Osteocyte (in vitro differentiated cells): ENCODE data around the gene TRIM46. TPM values are rescaled to one million over a fixed set of nuclear protein-coding genes. Genes with fewer than 3 reads are reported as not detected.

Experiments used
- DNase-seq: peaks from one replicate; pipeline ENCODE4 v3.0.0; 2021; ENCODE audit warnings: mixed read lengths; ENCODE audit not compliant: unreplicated experiment; ENCODE audit errors: extremely low spot score
- H3K27ac Mint-ChIP-seq: one replicate; pipeline ENCODE4 v1.8.0; 2021; ENCODE audit warnings: mild to moderate bottlenecking, mixed read lengths; ENCODE audit not compliant: unreplicated experiment
- H3K27me3 Mint-ChIP-seq: one replicate; pipeline ENCODE4 v1.8.0; 2021; ENCODE audit warnings: mixed read lengths; ENCODE audit not compliant: unreplicated experiment
- H3K36me3 Mint-ChIP-seq: one replicate; pipeline ENCODE4 v1.8.0; 2021; ENCODE audit warnings: mixed read lengths; ENCODE audit not compliant: unreplicated experiment
- H3K4me1 Mint-ChIP-seq: one replicate; pipeline ENCODE4 v1.8.0; 2021; ENCODE audit warnings: mixed read lengths; ENCODE audit not compliant: unreplicated experiment
- H3K4me3 Mint-ChIP-seq: one replicate; pipeline ENCODE4 v1.8.0; 2021; ENCODE audit warnings: mild to moderate bottlenecking, moderate library complexity, mixed read lengths; ENCODE audit not compliant: unreplicated experiment
- H3K9me3 Mint-ChIP-seq: one replicate; pipeline ENCODE4 v1.8.0; 2021; ENCODE audit warnings: mixed read lengths; ENCODE audit not compliant: unreplicated experiment
- total RNA-seq: library from RNA; stranded (reverse); gene quantifications from 2 replicates; pipeline ENCODE4 v1.2.1, GENCODE V29; 2021
- TF ChIP-seq, protein P1 (sequence below): fragments of 200-600 bp; sonication (generic); IDR thresholded peaks from 2 replicates; pipeline ENCODE4 v1.5.0; 2021; ENCODE audit warnings: antibody characterized with exemption, mild to moderate bottlenecking, moderate library complexity

The TRIM46 gene
- total RNA-seq, 1 donor from 2014 or later = 7.7 TPM

DNA sequence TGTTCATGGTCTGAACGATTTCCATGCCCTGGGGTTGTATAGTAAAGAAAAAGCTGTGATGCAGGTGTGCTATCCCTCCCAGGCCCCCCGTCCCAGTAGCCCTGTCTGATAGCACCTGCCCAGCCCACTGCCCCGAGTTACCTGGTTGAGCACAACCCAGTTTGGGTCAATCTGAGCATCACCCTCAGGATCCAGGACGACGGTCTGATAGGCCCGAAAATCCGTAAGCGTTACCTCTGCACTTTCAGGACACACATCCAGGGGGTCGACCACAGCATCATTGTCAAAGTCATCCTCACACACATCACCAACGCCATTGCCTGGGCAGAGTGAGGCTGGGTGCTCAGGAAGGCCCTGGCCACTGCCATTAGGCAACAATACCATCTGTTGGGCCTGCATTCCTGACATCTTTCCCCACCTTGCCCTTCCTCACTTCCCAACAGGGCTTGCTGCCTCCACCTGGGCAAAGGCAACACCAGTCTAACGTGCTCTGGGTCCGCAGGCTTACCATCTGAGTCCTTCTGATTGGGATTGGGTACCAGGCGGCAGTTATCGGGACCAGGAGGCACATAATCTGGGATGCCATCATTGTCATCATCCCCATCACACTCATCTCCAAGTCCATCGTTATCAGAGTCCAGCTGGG lies 24.4 kb downstream of the TRIM46 start:
- Mint-ChIP-seq H3K36me3 (peaks cover 3% of the 10 kb centered on the region), H3K9me3 (no peaks in the 10 kb centered on the region), H3K27ac (no peak overlapping the region), H3K27me3 (no peaks in the 10 kb centered on the region), H3K4me1 (peaks cover 24% of the 10 kb centered on the region), H3K4me3 (no peak overlapping the region)
- DNase-seq = no peak
- TF ChIP-seq, protein P1, sequence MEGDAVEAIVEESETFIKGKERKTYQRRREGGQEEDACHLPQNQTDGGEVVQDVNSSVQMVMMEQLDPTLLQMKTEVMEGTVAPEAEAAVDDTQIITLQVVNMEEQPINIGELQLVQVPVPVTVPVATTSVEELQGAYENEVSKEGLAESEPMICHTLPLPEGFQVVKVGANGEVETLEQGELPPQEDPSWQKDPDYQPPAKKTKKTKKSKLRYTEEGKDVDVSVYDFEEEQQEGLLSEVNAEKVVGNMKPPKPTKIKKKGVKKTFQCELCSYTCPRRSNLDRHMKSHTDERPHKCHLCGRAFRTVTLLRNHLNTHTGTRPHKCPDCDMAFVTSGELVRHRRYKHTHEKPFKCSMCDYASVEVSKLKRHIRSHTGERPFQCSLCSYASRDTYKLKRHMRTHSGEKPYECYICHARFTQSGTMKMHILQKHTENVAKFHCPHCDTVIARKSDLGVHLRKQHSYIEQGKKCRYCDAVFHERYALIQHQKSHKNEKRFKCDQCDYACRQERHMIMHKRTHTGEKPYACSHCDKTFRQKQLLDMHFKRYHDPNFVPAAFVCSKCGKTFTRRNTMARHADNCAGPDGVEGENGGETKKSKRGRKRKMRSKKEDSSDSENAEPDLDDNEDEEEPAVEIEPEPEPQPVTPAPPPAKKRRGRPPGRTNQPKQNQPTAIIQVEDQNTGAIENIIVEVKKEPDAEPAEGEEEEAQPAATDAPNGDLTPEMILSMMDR = no peak

DNA sequence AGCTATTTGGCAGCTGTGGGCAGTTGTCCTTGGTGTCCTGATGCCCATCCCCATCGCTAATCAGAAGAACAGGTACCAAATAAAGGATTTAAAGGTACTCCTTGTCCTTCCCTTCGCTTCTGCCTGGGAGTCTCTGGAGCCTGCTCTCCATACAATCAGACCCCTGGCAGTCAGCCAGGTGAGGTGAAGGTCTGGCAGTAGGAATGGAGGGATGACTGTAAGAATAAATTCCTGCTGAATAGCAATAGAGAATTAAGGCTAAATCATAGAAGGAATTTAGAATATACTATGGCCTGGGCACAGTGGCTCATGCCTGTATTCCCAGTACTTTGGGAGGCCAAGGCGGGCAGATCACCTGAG lies 24.9 kb downstream of the TRIM46 start:
- H3K27ac Mint-ChIP-seq = no peak overlapping the region
- no peaks in the 10 kb centered on the region for H3K27me3 Mint-ChIP-seq
- no peak overlapping the region for H3K4me3 Mint-ChIP-seq
- TF ChIP-seq, protein P1 = no peak
- no peaks in the 10 kb centered on the region for H3K9me3 Mint-ChIP-seq
- H3K36me3 Mint-ChIP-seq = peaks cover 3% of the 10 kb centered on the region
- H3K4me1 Mint-ChIP-seq = peaks cover 19% of the 10 kb centered on the region
- DNase-seq = no peak

DNA sequence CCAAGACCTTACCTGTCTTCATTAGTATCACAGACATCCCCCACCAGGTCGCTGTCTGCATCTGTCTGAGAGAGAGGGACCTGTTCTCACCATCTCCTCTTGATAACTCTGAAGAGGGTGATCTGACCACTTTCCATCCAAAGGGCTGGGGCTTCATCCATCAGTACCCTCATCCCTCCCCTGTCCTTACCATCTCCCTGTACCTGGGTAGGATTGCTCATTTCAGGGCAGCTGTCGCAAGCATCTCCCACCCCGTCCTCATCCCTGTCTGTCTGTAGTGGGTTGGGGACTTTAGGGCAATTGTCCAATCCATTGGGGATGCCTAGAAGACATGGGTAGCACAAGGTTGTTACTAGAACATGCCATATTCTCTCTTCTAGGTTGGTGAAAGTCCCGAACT lies 26.1 kb downstream of the TRIM46 start:
- no peak overlapping the region for H3K27ac Mint-ChIP-seq
- TF ChIP-seq, protein P1 = no peak
- DNase-seq = no peak
- no peaks in the 10 kb centered on the region for H3K27me3 Mint-ChIP-seq
- H3K9me3 Mint-ChIP-seq = no peaks in the 10 kb centered on the region
- peaks cover 5% of the 10 kb centered on the region for H3K36me3 Mint-ChIP-seq
- H3K4me1 Mint-ChIP-seq = peaks cover 10% of the 10 kb centered on the region
- no peak overlapping the region for H3K4me3 Mint-ChIP-seq

DNA sequence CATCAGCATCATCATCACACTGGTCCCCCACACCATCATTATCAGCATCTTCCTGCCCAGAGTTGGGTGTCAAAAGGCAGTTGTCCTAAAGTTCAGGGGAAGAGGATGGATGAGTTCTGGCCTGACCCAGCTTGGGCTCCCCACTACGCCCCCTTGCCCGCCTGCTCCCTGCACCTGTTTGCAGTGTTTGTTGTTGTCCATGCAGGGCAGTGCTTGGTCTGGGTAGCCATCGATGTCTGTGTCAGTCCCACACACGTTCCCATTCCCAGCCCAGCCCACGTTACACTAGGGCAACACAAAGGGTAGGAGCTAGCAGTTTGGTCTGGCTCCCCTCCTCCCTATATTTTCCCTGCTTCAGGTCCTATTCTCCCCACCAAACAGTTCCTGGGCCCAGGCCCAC lies 27.3 kb downstream of the TRIM46 start:
- no peak for DNase-seq
- TF ChIP-seq, protein P1 = no peak
- no peaks in the 10 kb centered on the region for H3K9me3 Mint-ChIP-seq
- no peak overlapping the region for H3K27ac Mint-ChIP-seq
- peaks cover 3% of the 10 kb centered on the region for H3K4me1 Mint-ChIP-seq
- no peaks in the 10 kb centered on the region for H3K27me3 Mint-ChIP-seq
- no peak overlapping the region for H3K4me3 Mint-ChIP-seq
- peaks cover 5% of the 10 kb centered on the region for H3K36me3 Mint-ChIP-seq

DNA sequence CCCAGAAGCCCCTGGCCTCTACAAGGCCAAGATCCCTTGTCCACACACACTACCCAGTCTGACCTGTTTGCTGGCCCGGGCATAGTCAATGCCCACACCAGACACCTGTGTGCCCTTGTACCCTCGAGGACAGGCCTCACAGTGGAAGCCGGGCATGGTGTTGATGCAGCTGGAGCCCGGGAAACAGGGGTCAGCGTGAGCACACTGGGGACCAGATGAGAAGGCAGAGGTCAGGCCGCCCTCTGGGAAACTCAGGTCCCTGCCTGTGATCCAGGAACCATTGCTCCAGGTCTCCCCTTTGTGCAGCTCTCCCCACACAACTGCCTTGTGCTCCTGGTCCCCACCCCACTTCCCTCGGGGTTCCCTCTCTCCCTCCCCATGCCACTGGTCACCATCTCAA lies 28.5 kb downstream of the TRIM46 start:
- H3K4me1 Mint-ChIP-seq = peaks cover 7% of the 10 kb centered on the region
- H3K27ac Mint-ChIP-seq = no peak overlapping the region
- H3K9me3 Mint-ChIP-seq = no peaks in the 10 kb centered on the region
- DNase-seq = no peak
- H3K4me3 Mint-ChIP-seq = no peak overlapping the region
- no peaks in the 10 kb centered on the region for H3K27me3 Mint-ChIP-seq
- TF ChIP-seq, protein P1 = no peak
- peaks cover 5% of the 10 kb centered on the region for H3K36me3 Mint-ChIP-seq
